Karpas-422 (cell line): Measurements from ENCODE around the gene ABCC8. TPM values are rescaled to one million over a fixed set of nuclear protein-coding genes. Genes with fewer than 3 reads are reported as not detected.

Source experiments
- DNase-seq: peaks from one replicate; pipeline ENCODE4 v3.0.0-alpha.2; 2015
- H2AFZ ChIP-seq: fragments of 200-600 bp; sonication (generic); 2 replicates; pipeline ENCODE4 v1.6.1; 2014; ENCODE audit warnings: antibody characterized with exemption, low read length, mixed read lengths
- H3K27ac ChIP-seq: fragments of 200-600 bp; sonication (generic); 2 replicates; pipeline ENCODE4 v1.5.1; 2014; ENCODE audit warnings: mild to moderate bottlenecking, low read length, moderate library complexity
- H3K27me3 ChIP-seq: fragments of 200-600 bp; sonication (generic); 2 replicates; pipeline ENCODE4 v1.6.1; 2014; ENCODE audit warnings: low read length, mixed read lengths
- H3K36me3 ChIP-seq: fragments of 200-600 bp; sonication (generic); 2 replicates; pipeline ENCODE4 v1.6.1; 2014; ENCODE audit warnings: low read length, mixed read lengths; ENCODE audit not compliant: insufficient read depth
- H3K4me1 ChIP-seq: fragments of 200-600 bp; sonication (generic); 2 replicates; pipeline ENCODE4 v1.6.1; 2014; ENCODE audit warnings: mild to moderate bottlenecking, low read length, mixed read lengths
- H3K4me2 ChIP-seq: fragments of 200-600 bp; sonication (generic); 2 replicates; pipeline ENCODE4 v1.6.1; 2014; ENCODE audit warnings: low read length, low read depth, mild to moderate bottlenecking; ENCODE audit not compliant: poor library complexity, severe bottlenecking
- H3K4me3 ChIP-seq: fragments of 200-600 bp; sonication (generic); 2 replicates; pipeline ENCODE4 v1.5.1; 2014; ENCODE audit warnings: mild to moderate bottlenecking, antibody characterized with exemption, low read length, mixed read lengths
- H3K79me2 ChIP-seq: fragments of 200-600 bp; sonication (generic); 2 replicates; pipeline ENCODE4 v1.6.1; 2014; ENCODE audit warnings: mild to moderate bottlenecking, low read length, mixed read lengths
- H3K9ac ChIP-seq: fragments of 200-600 bp; sonication (generic); 2 replicates; pipeline ENCODE4 v1.6.0; 2014; ENCODE audit warnings: low read length
- H3K9me2 ChIP-seq: fragments of 200-600 bp; sonication (generic), shearing (Covaris generic); replicated peaks from 2 replicates; pipeline ENCODE4 v1.6.0; 2014; ENCODE audit warnings: mild to moderate bottlenecking, low read length, moderate library complexity; ENCODE audit not compliant: insufficient read depth
- H3K9me3 ChIP-seq: fragments of 300-700, 200-600 bp; sonication (generic); 2 replicates; pipeline ENCODE4 v1.6.1; 2014; ENCODE audit warnings: low read length, mixed read lengths
- H4K20me1 ChIP-seq: fragments of 200-600 bp; sonication (generic); 2 replicates; pipeline ENCODE4 v1.6.1; 2014; ENCODE audit warnings: mild to moderate bottlenecking, antibody characterized with exemption, low read length, low read depth; ENCODE audit not compliant: insufficient read depth
- total RNA-seq: library from RNA; depleted of rRNA; stranded (reverse); fragments of >200 nt; shearing (Covaris generic); gene quantifications from 2 replicates; pipeline ENCODE4 v1.2.3, GENCODE V29; 2014; ENCODE audit warnings: low replicate concordance

ABCC8 gene
- total RNA-seq, 1 experiment from 2014 or later = not detected

DNA sequence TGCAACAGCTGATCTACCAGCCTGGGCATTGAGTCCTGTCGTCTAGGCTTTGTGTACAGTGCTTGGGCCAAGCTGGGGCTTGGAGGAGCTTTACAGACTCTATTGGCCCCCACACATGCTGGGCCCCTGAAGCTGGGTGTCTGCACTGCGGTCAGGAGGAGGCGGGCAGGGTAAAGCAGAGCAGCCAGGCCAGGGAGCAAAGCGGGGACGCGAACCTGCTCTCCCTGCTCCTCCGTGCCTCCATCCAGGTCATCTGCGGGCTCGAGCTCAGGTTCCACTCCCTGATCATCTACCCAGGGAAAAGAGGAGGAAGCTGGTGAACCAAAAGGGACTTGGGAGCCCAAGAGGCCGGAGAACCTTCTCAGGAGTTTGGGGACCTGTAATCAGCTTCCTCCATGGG, 40.5 kb upstream of the ABCC8 start:
- H3K9me2 ChIP-seq = no peaks in the 10 kb centered on the region
- H3K27me3 ChIP-seq = no peaks in the 10 kb centered on the region
- H2AFZ ChIP-seq = no peak overlapping the region
- no peaks in the 10 kb centered on the region for H3K79me2 ChIP-seq
- no peaks in the 10 kb centered on the region for H3K4me1 ChIP-seq
- no peak for DNase-seq
- no peak overlapping the region for H3K4me2 ChIP-seq
- H3K4me3 ChIP-seq = no peak overlapping the region
- no peaks in the 10 kb centered on the region for H3K36me3 ChIP-seq
- H4K20me1 ChIP-seq = no peaks in the 10 kb centered on the region
- H3K27ac ChIP-seq = no peak overlapping the region
- H3K9me3 ChIP-seq = no peaks in the 10 kb centered on the region
- H3K9ac ChIP-seq = no peak overlapping the region

DNA sequence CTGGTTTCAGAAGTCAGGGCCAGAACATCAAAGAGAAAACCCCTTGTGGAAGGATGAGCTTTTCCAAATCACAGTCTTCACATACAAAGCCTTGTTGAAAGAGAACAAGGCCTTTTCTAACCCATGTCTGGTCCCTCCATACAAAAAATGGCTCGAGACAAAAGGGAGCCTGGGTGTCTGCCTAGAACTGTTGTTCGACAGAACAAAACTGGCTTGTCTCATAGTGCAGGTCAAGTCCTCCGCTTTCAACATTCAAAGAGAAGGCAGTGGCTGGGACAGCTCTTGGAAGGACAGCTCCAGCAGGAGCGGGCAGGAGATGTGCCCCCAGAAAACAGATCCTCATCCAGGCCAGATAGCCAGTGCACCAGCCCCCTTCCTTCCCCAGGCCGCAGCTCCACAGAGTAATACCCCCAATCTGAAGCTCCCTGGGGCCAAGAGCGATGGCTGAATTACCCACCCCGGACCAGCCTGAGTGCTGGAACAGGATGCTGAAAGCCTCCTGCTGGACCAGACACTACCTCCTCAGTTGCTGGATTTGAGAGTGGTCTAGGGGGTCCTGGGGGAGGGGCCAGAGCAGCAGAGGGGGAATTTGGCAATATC, 40.0 kb upstream of the ABCC8 start:
- H3K79me2 ChIP-seq = no peaks in the 10 kb centered on the region
- no peaks in the 10 kb centered on the region for H3K9me2 ChIP-seq
- DNase-seq = no peak
- H3K27me3 ChIP-seq = no peaks in the 10 kb centered on the region
- no peak overlapping the region for H3K4me2 ChIP-seq
- no peaks in the 10 kb centered on the region for H3K36me3 ChIP-seq
- no peak overlapping the region for H2AFZ ChIP-seq
- no peaks in the 10 kb centered on the region for H4K20me1 ChIP-seq
- no peak overlapping the region for H3K9ac ChIP-seq
- no peak overlapping the region for H3K4me3 ChIP-seq
- no peaks in the 10 kb centered on the region for H3K4me1 ChIP-seq
- H3K27ac ChIP-seq = no peak overlapping the region
- no peaks in the 10 kb centered on the region for H3K9me3 ChIP-seq

DNA sequence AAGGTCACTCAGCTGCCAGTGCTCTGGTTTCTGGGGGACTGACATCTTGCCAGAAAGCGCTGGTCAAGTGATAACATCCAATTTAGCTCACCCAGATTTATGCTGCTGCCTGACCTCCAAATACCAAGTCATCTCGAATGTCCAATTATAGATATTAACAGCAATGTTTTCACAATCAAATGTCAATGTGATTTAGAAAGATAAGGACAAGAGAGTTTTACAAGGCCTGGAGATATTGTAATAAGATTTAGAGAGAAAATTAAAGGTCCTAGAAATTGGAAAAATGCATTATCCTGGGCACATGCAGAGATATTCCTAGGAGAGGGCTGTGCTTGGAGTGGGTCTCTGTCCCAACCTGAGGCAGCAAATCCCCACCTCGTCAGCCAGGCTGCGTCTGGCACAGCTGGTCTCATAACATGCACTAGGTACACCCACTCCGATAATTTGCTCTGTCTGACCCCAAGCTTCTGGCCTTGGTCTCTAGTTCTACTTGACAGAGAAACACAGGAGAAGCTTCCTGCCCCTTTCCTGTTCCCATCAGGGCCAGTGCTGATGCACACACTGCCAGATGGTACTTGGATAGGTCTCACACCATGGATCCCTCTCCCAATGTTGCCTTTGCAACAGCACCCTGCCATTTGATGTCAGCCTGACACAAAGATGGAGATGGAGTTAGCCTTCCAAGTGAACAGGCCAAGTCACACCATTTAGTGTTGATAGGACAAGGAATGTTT, 39.0 kb upstream of the ABCC8 start:
- Histone ChIP-seq H2AFZ (no peak overlapping the region), H3K27ac (no peak overlapping the region), H3K36me3 (no peaks in the 10 kb centered on the region), H3K4me3 (no peak overlapping the region), H3K9me2 (no peaks in the 10 kb centered on the region), H3K9me3 (no peaks in the 10 kb centered on the region), H3K27me3 (no peaks in the 10 kb centered on the region), H3K4me2 (no peak overlapping the region), H4K20me1 (no peaks in the 10 kb centered on the region), H3K4me1 (no peaks in the 10 kb centered on the region), H3K9ac (no peak overlapping the region), H3K79me2 (no peaks in the 10 kb centered on the region)
- no peak for DNase-seq

DNA sequence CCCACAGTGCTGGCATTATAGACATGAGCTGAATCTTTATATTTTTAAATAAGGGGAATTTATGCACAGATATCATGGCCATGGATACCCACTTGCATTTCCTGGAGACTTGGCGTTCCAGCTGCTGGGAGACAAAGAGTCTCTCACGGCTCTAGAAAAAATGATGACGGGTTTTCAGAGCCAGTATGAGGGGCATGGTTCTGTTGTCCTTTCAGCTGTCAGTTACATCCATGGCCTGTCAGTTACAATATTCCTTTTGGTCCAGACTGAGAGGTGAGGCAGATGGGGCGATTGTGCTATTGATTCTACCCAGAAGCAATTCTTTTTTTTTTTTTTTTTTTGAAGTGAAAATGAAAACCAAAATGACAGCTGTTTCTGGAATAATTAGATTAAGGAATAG, 37.8 kb upstream of the ABCC8 start:
- Histone ChIP-seq H3K36me3 (no peaks in the 10 kb centered on the region), H4K20me1 (no peaks in the 10 kb centered on the region), H3K4me3 (no peak overlapping the region), H3K9me2 (no peaks in the 10 kb centered on the region), H3K9ac (no peak overlapping the region), H3K27ac (no peak overlapping the region), H3K79me2 (no peaks in the 10 kb centered on the region), H3K4me1 (no peaks in the 10 kb centered on the region), H2AFZ (no peak overlapping the region), H3K9me3 (no peaks in the 10 kb centered on the region), H3K4me2 (no peak overlapping the region), H3K27me3 (no peaks in the 10 kb centered on the region)
- no peak for DNase-seq

DNA sequence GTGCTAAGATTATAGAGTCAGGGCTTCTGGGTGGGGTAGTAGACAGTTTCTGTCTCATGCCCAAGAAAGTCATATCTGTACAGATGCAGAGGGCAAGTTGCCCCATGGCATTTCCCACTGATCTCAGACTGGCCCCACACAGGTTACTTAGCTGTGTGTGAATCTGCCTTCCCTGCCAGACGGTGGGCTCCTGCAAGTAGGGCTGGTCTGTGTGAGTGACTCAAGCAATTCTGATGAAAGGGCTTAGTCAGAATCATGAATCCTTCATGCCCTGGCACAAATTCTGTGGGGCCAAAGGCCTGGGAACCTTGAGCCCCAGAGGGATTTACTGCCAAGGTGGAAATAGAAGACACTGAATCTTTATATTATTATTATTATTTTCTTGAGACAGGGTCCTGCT, 37.2 kb upstream of the ABCC8 start:
- Histone ChIP-seq H3K4me2 (no peak overlapping the region), H4K20me1 (no peaks in the 10 kb centered on the region), H3K9me3 (no peaks in the 10 kb centered on the region), H3K9me2 (no peaks in the 10 kb centered on the region), H3K9ac (no peak overlapping the region), H3K27me3 (no peaks in the 10 kb centered on the region), H3K4me1 (no peaks in the 10 kb centered on the region), H3K27ac (no peak overlapping the region), H3K36me3 (no peaks in the 10 kb centered on the region), H3K79me2 (no peaks in the 10 kb centered on the region), H3K4me3 (no peak overlapping the region), H2AFZ (no peak overlapping the region)
- no peak for DNase-seq

- H3K36me3 ChIP-seq = no peaks in the 10 kb centered on the region
- no peak overlapping the region for H3K4me3 ChIP-seq
- DNase-seq = no peak
- no peak overlapping the region for H3K27ac ChIP-seq
- no peaks in the 10 kb centered on the region for H3K9me3 ChIP-seq
- no peaks in the 10 kb centered on the region for H3K4me1 ChIP-seq
- no peaks in the 10 kb centered on the region for H3K79me2 ChIP-seq
- H4K20me1 ChIP-seq = no peaks in the 10 kb centered on the region
- no peak overlapping the region for H3K4me2 ChIP-seq
- H2AFZ ChIP-seq = no peak overlapping the region
- no peaks in the 10 kb centered on the region for H3K27me3 ChIP-seq
- H3K9me2 ChIP-seq = no peaks in the 10 kb centered on the region
- H3K9ac ChIP-seq = no peak overlapping the region
Observed at GRCh38 chr11:17512101-17512500, 35.5 kb upstream of the ABCC8 start.

DNA sequence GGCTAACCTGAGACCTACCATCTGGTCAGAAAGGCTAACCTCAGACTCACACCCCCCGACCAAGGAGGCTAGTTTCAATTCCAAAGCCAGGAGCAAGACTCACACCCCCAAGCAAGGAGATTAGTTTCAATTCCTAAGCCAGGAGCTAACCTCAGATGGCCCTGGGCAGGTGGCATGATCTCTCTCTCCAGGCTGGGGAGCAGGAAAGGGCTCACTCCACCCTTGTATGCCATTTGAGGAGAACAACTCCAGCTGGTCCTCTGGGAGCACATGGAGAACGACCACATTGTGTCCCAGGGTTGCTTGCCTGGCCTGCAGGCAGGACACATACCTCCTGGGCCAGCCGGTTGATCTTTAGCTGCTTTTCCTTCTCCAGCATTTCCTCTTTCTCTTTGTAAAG, 34.9 kb upstream of the ABCC8 start:
- Histone ChIP-seq H3K4me2 (no peak overlapping the region), H3K9me2 (no peaks in the 10 kb centered on the region), H3K36me3 (no peaks in the 10 kb centered on the region), H3K27me3 (no peaks in the 10 kb centered on the region), H3K27ac (no peak overlapping the region), H4K20me1 (no peaks in the 10 kb centered on the region), H2AFZ (no peak overlapping the region), H3K9ac (no peak overlapping the region), H3K9me3 (no peaks in the 10 kb centered on the region), H3K4me3 (no peak overlapping the region), H3K79me2 (no peaks in the 10 kb centered on the region), H3K4me1 (no peaks in the 10 kb centered on the region)
- DNase-seq = no peak

- H3K9ac ChIP-seq = no peak overlapping the region
- no peak for DNase-seq
- H3K9me2 ChIP-seq = no peaks in the 10 kb centered on the region
- H3K9me3 ChIP-seq = no peaks in the 10 kb centered on the region
- no peaks in the 10 kb centered on the region for H3K79me2 ChIP-seq
- H3K4me3 ChIP-seq = no peak overlapping the region
- H4K20me1 ChIP-seq = no peaks in the 10 kb centered on the region
- H3K36me3 ChIP-seq = no peaks in the 10 kb centered on the region
- H3K4me2 ChIP-seq = no peak overlapping the region
- H3K27ac ChIP-seq = no peak overlapping the region
- H3K4me1 ChIP-seq = no peaks in the 10 kb centered on the region
- H3K27me3 ChIP-seq = no peaks in the 10 kb centered on the region
- no peak overlapping the region for H2AFZ ChIP-seq
Observed at GRCh38 chr11:17510507-17511206, 34.0 kb upstream of the ABCC8 start.
